C4-2B (cell line): ENCODE measurements around the gene PRR5.

ENCODE experiments used
- CTCF ChIP-seq: fragments of 450-650 bp; conservative IDR thresholded peaks from 2 replicates; pipeline ENCODE4 v1.5.1; 2017; ENCODE audit warnings: mild to moderate bottlenecking
- ZFX ChIP-seq: fragments of 450-650 bp; IDR thresholded peaks from 2 replicates; pipeline ENCODE4 v1.6.1; 2017

DNA sequence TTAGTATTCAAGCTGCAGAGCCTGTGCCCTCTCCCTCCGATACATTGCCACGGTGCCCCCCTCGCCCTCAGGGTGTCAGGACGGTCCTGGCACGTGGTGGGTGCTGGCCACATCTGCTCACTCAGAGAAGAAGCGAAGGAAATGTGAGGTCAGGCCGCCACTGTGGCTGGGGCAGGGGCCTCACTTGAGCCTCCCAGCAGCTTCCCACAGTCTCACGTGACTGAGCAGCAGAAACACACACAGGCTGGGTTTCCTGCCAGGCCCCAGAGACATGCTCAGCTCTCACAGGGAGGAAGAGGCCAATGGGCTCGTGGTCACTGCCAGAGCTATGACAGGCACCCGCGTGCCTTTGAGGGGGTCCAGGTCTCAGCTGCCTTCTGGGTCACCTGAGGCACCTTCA, 37.9 kb upstream of the PRR5 start:
- TF ChIP-seq CTCF (no peak), ZFX (no peak)
